Liver (tissue), 3 donors: ENCODE data around the gene ACBD3.

Experiments
- ATF3 ChIP-seq: IDR thresholded peaks from 2 replicates; pipeline ENCODE4 v1.6.1; 2016; ENCODE audit warnings: antibody characterized with exemption
- EGR1 ChIP-seq, 2 donors: IDR thresholded peaks; 2 replicates each; pipeline ENCODE4 v1.6.1; 2016 to 2018; ENCODE audit warnings: antibody characterized with exemption in 2 of 2, low read depth in 2 of 2
- GABPA ChIP-seq, 2 donors: IDR thresholded peaks in 1 of 2; conservative IDR thresholded peaks in 1 of 2; 2 replicates each; pipeline ENCODE4 v1.6.1; 2016; ENCODE audit warnings: antibody characterized with exemption in 2 of 2, mild to moderate bottlenecking in 1 of 2, moderate library complexity in 1 of 2
- HNF4G ChIP-seq: IDR thresholded peaks from 2 replicates; pipeline ENCODE4 v1.6.1; 2016; ENCODE audit warnings: antibody characterized with exemption
- JUND ChIP-seq, 2 donors: IDR thresholded peaks; 2 replicates each; pipeline ENCODE4 v1.6.1; 2016; ENCODE audit warnings: antibody characterized with exemption in 2 of 2
- RAD21 ChIP-seq, 2 donors: IDR thresholded peaks; 2 replicates each; pipeline ENCODE4 v1.6.1; 2016; ENCODE audit warnings: antibody characterized with exemption in 2 of 2, mild to moderate bottlenecking in 2 of 2
- RXRA ChIP-seq, 2 donors: IDR thresholded peaks; 2 replicates each; pipeline ENCODE4 v1.6.1; 2017 to 2018; ENCODE audit warnings: antibody characterized with exemption in 2 of 2, mild to moderate bottlenecking in 1 of 2
- SP1 ChIP-seq: IDR thresholded peaks from 2 replicates; pipeline ENCODE4 v1.6.1; 2018; ENCODE audit warnings: antibody characterized with exemption, mild to moderate bottlenecking
- TAF1 ChIP-seq: conservative IDR thresholded peaks from 2 replicates; pipeline ENCODE4 v1.6.1; 2016; ENCODE audit warnings: antibody characterized with exemption, mild to moderate bottlenecking
- YY1 ChIP-seq: IDR thresholded peaks from 2 replicates; pipeline ENCODE4 v1.6.1; 2016; ENCODE audit warnings: antibody characterized with exemption, mild to moderate bottlenecking
- TF ChIP-seq, protein P1 (sequence below): fragments of 150-350 bp; IDR thresholded peaks from 2 replicates; pipeline ENCODE4 v1.5.1; 2017; ENCODE audit warnings: improper control_type of control experiment, low read depth, low read length; ENCODE audit not compliant: missing input control
- TF ChIP-seq, protein P2 (sequence below): IDR thresholded peaks from 2 replicates; pipeline ENCODE4 v1.6.1; 2016; ENCODE audit warnings: antibody characterized with exemption
- TF ChIP-seq, protein P3 (sequence below): IDR thresholded peaks from 2 replicates; pipeline ENCODE4 v1.6.1; 2016; ENCODE audit warnings: antibody characterized with exemption, mild to moderate bottlenecking
- donor health status: healthy.
- donor health status: healthy.

- TF ChIP-seq, protein P1, sequence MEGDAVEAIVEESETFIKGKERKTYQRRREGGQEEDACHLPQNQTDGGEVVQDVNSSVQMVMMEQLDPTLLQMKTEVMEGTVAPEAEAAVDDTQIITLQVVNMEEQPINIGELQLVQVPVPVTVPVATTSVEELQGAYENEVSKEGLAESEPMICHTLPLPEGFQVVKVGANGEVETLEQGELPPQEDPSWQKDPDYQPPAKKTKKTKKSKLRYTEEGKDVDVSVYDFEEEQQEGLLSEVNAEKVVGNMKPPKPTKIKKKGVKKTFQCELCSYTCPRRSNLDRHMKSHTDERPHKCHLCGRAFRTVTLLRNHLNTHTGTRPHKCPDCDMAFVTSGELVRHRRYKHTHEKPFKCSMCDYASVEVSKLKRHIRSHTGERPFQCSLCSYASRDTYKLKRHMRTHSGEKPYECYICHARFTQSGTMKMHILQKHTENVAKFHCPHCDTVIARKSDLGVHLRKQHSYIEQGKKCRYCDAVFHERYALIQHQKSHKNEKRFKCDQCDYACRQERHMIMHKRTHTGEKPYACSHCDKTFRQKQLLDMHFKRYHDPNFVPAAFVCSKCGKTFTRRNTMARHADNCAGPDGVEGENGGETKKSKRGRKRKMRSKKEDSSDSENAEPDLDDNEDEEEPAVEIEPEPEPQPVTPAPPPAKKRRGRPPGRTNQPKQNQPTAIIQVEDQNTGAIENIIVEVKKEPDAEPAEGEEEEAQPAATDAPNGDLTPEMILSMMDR, result no peak
- TF ChIP-seq GABPA (IDR thresholded peaks at IDR 0.05 in 1 of 2, conservative IDR thresholded peaks at IDR 0.05 in 1 of 2) (no peak), ATF3 (no peak), TAF1 (no peak), EGR1 (IDR thresholded peaks at IDR 0.05; ENCODE audit: low read depth in 2 of 2) (no peak), JUND (IDR thresholded peaks at IDR 0.05) (no peak), HNF4G (no peak), SP1 (no peak), RAD21 (IDR thresholded peaks at IDR 0.05) (no peak), YY1 (no peak), RXRA (IDR thresholded peaks at IDR 0.05) (no peak)
- TF ChIP-seq, protein P2, sequence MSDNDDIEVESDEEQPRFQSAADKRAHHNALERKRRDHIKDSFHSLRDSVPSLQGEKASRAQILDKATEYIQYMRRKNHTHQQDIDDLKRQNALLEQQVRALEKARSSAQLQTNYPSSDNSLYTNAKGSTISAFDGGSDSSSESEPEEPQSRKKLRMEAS, result no peak
- TF ChIP-seq, protein P3, sequence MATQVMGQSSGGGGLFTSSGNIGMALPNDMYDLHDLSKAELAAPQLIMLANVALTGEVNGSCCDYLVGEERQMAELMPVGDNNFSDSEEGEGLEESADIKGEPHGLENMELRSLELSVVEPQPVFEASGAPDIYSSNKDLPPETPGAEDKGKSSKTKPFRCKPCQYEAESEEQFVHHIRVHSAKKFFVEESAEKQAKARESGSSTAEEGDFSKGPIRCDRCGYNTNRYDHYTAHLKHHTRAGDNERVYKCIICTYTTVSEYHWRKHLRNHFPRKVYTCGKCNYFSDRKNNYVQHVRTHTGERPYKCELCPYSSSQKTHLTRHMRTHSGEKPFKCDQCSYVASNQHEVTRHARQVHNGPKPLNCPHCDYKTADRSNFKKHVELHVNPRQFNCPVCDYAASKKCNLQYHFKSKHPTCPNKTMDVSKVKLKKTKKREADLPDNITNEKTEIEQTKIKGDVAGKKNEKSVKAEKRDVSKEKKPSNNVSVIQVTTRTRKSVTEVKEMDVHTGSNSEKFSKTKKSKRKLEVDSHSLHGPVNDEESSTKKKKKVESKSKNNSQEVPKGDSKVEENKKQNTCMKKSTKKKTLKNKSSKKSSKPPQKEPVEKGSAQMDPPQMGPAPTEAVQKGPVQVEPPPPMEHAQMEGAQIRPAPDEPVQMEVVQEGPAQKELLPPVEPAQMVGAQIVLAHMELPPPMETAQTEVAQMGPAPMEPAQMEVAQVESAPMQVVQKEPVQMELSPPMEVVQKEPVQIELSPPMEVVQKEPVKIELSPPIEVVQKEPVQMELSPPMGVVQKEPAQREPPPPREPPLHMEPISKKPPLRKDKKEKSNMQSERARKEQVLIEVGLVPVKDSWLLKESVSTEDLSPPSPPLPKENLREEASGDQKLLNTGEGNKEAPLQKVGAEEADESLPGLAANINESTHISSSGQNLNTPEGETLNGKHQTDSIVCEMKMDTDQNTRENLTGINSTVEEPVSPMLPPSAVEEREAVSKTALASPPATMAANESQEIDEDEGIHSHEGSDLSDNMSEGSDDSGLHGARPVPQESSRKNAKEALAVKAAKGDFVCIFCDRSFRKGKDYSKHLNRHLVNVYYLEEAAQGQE, result no peak
These were observed 36.7 kb upstream of the ACBD3 start, which contains the start of gene MIXL1 for GRCh38 chr1:226223157-226223785.
